Fibroblast of skin of left quadriceps (primary cell): ENCODE data around the gene CACNA1G.

ENCODE experiments used
- DNase-seq, 2 experiments: peaks; one replicate each; pipeline ENCODE4 v3.0.0-alpha.2; 2013; ENCODE audit warnings: low read depth in 2 of 2

Gene CACNA1G

DNA sequence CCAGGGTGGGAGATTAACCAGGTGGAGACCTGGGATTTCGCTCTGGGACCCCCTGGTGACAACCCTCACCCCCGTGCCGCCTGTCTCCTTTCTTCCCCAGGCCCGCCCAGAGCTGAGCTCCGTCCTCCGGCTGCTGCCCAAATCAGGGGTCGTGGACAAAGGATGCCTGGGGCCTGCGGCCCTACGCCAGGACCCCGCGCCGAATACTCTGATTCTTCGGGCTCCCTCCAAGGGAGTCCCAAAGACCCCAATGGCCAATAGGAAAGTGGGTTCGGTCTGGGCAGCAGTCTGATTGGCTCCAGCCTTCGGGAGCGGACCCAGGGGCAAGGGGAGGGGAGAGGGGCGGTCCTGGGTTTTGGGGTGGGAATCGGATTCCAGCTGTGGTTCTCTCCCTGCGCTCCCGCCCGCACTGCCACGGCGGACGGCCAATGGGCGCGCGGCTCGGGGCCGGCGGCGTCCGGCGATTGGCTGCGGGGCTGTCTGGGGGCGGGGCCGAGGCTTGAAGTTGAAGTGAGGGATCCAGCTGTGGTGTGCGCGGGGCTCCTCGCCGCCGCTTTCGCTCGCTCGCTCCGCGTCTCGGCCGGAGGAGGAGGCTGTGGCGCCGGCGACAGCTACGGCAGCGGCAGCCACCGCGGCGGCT lies at the start of gene CACNA1G:
Gene CACNA1G, plus strand, starts transcription at position 531 of the 640 bp plus-strand sequence. CDS start 745 bp downstream, outside the sequence.
- peak; percentile 72 to 75 for DNase-seq

DNA sequence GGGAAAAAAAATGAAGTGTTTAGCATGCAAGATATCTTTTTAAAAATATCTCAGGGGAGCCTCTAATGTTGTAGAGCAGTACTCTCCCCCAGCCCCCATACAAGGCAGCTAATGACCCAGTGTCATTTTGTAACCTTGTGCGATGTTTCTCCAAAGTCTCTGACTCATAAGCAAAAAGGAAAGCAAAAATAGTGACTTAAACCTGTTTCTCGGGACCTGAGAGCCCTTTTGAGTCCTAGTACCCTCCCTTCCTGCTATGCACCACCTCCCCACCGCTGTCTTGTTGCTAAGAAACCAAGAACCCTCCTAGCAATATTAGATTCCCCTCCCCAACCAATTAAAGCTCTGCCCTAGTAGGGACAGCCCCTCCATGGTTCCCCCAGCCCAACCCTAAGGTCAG lies 49.5 kb upstream of the CACNA1G start:
- DNase-seq, result no peak

DNA sequence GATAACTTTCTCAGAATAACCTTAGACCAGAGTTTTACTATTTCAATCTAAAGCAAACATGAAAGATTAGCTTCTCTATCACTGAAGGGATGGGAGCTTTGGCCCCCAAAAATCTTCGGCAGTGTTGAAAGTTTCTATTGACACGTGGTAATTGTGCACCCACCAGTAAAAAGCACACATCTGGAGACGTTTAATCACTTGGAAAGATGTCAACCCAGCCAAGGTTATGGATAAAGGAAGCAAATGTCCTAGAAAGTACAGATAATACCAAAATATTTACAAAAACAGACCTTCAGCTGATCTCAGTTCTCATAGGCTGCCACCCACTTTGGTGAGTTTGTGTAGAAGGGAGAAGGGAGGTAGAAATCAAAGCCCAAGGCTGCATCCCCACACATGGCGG lies 47.0 kb upstream of the CACNA1G start:
- DNase-seq, result no peak

DNA sequence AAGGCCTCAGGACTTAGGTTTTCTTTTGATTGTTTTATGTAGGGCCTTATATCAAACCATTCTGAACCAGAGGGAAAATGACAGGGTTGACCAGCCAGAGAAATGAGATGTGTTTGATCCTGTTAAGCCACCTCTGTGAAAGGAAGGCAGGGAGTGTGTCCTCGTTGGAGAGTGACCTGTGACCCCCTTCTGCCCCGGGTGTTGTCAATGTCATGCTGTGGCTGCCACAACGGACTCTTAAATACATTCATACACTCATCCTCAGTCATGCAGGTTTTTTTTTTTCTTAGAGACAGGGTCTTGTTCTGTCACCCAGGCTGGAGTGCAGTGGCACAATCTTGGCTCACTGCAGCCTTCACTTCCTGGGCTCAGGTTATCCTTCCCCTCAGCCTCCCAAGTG lies 46.1 kb upstream of the CACNA1G start:
- no peak for DNase-seq

DNA sequence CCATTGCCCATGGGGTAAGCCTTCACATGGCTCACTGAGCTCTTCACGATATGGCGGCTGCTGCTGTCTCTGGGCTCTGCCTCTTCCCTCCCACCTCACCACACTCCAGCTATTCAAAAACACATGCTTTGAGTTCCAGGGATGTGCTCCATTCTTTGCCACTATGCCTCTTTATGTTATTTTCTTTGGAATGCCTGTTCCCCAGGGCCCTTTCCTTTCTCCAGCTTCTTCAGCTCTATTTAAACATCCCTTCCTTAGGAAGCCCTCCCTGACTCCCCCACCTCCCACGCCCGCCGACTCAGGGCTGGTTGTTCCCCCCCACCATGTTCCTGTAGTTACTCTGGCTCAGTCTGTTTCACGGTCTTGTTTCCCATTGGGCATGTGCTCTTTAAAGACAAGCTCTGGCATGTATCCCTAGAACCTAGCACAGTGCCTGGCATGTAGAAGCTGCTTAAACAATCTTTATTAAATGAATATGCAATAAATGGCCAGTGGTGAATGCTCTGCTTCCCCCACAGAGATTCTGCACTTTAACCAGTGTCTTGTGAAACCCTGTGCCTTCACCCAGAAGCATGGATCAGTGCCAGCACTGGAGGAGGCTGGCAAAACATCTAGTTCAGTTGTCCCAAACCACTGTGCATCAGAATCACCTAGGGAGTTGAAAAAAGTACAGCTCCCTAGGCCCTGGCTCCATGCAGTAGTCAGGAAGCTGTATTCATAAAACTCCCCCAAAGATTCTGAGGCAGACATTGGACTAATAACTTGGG lies 45.4 kb upstream of the CACNA1G start:
- DNase-seq, result no peak

DNA sequence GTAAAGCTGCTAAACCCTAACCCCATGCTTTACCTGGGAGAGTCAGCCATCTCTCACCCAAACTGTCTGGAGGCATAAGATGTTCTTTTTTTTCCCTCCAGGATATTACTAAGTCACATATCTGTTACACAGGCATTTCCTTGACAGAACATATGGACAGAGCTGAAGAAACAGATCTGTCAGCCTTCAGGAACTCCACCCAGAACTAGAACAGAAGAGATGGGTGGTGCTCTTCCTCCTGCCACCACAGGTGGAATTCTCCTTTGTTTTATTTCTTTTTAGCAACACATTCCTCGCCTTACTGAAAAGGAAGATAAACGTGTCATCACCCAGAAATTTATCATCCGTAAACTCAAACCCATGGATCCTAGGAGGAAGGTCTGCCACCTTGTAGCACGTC lies 43.5 kb upstream of the CACNA1G start:
- no peak for DNase-seq

DNA sequence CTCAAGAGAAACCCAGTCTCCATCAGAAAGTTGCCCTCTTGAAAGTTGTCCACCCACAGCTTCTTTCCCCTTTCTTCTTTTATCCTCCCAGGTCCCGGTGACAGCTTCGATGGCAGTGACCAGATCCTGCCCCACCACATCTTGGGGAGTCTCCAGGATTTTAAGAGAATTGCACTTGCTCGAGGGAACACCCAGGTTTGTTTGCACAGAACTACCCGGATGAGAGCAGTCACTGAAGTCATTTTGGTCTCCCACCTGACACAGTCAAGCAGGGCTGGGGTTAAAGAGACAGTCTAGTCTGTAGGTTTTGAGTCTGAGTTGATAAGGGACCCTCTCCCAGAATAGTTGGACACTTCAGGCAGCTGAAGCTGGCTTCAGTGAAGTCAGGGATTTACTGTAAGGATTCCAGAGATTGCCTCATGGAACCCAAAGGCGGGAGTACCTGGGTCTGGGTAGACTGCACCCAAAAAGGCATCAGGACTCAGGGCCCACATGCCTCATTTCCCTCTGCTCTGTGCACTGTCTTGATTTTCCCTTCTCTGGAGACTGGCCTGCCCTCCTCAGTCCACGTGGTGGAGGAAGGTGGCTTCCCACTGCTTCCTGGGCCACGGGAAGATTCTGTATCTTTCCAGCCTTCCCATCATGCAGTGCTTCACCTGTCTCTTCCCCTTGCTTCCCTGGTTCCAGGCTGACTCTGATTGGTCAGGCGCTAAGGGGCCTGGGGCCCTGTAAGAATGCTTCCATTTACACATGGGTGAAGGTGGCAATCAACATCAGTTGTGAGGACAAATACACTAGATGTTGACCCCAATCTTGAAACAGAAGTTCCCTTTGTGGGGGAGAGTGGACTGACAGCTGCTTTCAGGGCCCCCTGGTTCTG lies 42.8 kb upstream of the CACNA1G start:
- DNase-seq, result no peak

DNA sequence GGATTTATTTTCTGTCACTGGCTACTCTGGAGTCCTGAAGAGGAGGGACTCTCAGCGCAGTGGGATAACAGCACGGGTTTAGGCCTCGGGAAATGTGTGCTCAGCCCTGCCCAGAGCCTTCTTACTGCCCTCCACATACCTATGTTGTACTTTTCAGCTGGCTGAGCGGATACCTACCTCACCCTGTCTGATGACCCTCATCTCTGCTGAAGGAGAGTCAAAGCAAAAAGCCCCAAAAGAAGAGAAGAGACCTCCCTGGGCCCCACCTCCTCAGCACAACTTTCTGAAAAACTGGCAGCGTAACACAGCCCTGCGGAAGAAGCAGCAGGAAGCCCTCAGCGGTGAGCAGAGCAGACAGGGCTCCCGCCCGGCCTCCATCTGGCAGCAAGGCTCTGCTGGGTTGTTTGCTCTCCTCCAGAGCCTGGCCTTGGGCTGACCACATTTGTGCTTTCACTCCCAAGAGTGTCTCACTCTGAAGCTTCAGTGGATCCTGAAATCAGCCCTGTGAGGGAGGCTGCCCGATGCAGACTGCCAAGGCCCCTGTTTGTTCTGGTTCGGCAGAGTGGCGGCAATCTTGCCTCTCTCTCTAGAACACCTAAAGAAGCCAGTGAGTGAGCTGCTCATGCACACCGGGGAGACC lies 42.0 kb upstream of the CACNA1G start:
- DNase-seq, result no peak

DNA sequence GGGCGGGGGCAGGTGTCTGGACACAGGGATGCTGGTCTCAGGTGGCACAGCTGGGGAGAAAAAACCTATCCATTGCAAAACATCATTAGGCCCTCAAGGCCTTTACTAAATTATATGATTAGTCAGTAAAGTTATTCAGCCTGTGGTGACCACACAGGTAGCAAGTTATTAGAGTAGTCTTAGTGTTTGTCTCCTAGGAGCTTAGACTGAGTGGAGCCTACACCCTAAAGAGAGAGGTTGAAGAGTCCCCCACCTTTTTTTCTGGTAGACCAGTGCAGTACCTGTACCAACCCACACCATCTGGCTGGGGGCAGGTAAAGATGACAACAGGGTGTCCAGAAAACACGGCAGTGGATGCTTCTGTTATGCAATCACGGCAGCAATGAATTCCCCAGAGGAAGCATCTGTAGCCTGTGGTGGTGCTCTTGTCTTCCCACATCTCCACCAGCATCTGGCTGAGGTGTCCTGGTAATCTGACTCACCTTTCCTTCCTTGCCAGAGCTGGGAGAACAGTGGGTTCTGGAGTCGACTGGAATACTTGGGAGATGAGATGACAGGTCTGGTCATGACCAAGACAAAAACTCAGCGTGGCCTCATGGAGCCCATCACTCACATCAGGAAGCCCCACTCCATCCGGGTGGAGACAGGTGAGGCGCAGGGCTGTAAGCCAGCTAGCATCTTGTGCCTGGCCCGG lies 41.2 kb upstream of the CACNA1G start:
- no peak for DNase-seq

DNA sequence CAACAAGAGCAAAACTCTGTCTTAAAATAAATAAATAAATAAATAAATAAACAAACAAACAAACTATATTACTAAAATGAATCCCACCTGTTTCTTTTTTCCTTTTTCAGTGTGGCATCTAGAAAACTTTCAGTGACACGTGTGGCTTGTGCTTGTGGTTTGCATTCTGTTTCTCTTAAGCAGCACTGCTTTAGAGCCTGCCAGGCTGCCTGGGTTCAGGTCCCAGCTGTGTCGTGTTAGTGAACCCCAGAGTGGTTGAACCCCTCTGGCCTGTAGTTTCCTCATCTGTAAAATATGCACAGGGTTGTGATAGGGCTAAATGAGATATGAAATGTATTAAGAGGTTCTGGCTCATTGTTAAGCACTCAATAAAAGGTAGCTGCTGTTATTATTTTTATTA lies 40.0 kb upstream of the CACNA1G start:
- DNase-seq, result no peak

DNA sequence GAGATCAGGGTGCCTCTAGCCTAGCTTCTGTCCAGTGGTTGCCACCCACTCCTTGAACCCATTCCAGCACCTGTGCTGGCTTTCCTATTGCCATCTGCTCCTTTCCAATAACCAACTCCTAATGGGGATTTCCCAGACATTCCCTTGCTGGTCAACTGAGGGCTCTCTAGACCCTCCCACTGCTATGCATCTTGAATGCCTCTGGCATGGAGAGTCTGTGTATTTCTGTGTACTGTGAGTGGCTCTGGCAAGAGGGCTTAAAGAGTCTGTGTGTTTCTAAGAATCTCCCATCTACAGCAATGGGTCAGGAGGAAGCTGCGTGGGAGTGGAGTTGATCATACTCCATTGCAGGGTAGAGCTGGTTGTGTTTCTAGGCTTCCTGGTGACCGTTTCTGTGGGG lies 39.0 kb upstream of the CACNA1G start:
- no peak for DNase-seq

DNA sequence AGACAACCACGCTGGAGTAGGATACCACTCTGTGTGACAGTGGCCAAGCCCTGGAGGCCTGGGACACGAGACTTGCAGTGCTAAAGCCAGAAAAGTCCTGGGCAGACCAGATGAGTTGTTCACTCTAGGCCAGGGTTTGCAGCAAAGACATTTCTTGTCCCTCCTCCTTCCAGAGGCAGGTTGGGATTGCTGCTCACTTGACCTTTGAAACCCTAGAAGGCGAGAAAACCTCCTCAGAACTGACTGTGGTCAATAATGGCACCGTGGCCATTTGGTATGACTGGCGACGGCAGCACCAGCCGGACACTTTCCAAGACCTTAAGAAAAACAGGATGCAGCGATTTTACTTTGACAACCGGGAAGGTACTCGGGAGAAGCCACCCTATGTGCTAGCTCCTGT lies 37.7 kb upstream of the CACNA1G start:
- DNase-seq, result no peak

DNA sequence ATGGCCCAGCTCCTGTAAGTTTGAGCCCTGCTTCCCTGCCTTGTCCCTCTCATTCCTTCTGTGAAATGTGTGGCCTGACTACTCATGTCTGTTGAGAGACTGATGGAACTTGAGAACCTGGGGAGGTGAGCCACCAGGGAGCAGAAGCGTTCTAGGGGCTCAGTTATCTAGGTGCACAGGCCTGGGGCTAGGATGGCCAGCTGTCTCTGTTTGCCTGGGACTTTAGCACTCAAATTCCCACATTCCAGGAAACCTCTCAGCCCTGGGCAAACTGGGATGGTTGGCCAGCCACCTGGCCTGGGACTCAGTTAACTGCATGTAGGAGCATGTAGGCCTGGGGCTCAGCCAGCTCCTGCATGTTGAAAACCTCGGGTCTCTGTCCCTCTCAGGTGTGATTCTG lies 37.3 kb upstream of the CACNA1G start:
- no peak for DNase-seq

DNA sequence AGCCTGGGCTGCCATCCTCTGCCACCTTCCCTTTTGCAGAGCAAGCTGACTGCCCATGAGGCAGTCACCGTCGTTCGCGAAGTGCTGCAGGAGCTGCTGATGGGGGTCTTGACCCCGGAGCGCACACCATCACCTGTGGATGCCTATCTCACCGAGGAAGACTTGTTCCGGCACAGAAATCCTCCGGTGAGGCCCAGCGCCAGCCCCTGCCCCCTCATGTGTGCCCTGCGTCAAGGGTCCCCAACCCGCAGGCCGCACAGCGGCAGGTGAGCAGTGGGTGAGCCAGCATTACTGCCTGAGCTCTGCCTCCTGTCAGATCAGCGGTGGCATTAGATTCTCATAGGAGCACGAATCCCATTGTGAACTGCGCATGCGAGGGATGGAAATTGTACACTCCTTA lies 35.7 kb upstream of the CACNA1G start:
- DNase-seq, result no peak

DNA sequence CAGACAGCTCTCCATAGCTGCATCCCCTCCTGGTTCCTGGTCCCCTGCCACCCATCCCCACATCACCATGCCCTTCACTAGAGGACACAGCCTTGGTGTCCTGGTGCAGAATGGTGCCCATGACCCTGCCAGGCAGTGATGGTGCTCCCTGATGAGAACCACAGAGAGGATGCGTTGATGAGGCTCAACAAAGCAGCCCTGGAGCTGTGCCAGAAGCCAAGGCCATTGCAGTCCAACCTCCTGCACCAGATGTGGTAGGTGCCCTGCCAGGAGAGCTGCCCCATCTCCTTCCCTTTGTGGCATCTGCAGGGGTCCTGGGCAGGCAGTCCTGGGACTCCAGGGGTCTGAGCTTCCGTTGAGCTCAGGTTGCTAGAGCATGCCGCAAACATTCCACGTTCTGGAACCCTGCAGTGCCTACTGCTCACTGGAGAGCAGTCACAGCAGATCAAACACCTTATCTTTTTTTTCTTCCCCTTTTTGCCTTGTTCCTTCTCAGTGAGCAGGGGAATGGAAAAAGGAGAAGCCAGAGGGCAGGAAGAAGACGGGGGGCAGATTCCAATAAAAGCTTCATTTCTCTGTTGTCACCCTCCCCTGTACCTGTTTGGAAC lies 33.3 kb upstream of the CACNA1G start:
- no peak for DNase-seq

DNA sequence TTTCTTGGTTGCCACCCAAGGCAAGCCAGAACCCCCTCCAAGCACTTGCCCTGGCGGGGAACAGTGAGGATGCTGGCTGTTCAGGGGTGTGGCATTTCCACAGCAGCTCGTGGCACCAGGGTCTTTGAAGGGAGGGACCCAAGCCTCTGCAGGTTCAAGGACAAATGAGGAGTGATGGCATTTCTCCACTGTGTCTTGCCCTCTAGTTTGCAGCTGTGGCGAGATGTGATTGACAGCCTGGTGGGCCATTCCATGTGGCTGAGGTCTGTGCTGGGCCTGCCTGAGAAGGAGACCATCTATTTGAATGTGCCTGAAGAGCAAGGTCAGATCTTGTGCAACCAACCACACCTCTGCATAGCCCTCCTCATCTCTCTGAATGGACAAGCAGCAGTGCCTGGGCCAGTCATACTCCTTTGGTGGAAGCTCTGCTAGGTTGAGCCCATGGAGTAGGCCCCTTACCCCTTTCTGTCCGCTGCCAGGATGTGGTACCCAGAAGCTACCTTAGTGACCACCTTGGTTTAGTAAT lies 32.5 kb upstream of the CACNA1G start:
- DNase-seq, result no peak

DNA sequence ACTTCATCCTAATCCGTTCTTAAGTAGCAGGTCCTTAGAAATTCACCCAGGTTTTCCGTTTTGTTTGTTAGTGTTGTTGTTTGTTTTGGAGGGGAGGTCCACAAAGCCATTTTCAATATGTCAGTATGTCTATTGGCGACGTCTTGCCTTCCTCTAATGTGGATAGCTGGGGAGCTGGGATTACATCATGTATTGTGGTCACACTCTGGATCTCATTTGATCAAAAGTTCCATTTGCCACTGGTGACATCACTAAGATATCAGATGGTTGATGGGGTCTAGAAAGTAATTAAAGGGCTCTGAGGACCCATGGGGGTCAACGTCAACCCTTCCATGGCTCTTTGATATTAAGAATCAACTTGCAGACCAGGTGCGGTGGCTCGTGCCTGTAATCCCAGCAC lies 30.7 kb upstream of the CACNA1G start:
- no peak for DNase-seq

DNA sequence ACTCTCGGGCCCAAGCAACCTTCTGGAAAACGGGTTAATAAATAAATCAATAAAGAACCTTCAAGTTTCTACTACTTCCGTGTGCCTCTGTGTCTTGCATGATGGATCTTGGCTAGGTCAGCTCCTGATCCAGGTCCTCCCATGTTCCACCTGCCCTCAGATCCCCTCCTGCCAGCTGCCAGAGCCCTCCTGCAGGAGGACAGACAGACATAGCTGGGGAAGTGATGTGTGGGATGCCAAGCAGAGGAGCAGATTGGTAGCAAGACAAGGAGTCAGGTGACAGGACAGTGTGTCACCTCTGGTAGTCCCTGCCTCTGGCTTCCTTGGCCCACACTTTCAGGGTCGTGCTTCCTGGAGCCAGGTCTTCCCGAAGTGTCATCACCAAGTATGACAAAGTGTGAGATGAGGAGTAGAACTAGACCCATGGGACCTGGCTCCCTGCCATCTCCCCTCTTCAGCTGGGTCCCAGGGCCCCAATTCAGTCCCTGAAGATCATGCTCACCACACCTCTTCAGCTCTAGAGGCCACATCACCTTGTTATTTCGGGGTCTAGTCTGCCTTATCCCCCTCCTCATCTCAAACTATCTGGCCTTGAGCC lies 29.0 kb upstream of the CACNA1G start:
- DNase-seq, result no peak

DNA sequence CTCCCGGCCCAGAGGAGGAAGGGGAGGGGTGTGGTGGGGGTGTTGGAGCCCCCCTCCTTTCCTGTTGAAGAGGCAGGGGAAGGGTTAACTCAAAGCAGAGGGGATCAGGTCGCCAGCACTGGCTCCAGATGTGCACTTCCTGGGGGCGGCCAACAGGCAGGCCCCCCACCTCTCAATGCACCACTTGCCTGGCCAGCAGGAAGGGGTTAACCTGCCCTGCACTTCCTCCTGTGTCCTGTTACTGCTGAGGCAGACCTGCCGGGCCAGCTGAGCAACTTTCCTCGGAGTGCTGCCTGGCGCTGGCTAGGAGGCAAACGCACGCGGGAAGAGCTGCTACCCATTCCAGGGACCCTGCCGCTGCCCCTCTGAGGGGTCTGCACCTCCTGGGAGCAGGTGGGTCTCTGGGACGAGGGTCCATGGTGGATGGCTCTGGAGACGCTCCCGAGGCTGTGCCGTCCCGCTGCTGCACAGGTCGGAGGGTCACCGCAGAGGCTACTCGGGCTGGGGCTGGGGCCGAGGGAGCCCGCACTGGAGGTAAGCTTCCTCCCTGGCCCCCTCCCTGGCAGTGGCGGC lies 28.0 kb upstream of the CACNA1G start, which contains the start of gene EPN3:
Gene EPN3, plus strand, starts transcription at position 284 of the 573 bp plus-strand sequence. CDS start 3,822 bp downstream, outside the sequence.
- DNase-seq, result no peak

DNA sequence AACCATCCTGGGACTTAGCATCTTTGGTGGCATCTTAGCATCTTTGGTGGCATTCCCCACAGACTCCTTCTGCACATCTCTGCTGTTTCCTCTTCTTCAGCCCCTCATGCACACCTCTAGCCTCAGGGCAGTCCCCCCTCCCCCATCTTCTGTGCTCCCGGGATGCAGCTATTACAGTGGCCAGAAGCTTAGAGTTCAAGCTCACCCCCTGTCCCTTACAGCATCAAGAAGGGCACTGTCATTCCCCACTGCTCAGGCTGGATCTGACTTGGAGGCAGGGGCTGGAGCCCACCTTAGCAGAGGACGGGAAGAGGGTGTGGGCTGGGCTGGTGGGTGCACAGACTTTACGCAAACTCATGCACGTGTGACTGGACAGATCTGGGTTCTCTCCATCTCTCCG lies 27.3 kb upstream of the CACNA1G start:
- DNase-seq, result no peak
